ENCODE measurements around the gene RAB29. TPM values are rescaled to one million over a fixed set of nuclear protein-coding genes. Genes with fewer than 3 reads are reported as not detected.
A peak's percentile ranks its signal among the peaks of the same experiment; 100 is the strongest.

The RAB29 gene
- total RNA-seq, 4 donors from 2014 or later = 1.1 to 13.9 (median 10.2) TPM

DNA sequence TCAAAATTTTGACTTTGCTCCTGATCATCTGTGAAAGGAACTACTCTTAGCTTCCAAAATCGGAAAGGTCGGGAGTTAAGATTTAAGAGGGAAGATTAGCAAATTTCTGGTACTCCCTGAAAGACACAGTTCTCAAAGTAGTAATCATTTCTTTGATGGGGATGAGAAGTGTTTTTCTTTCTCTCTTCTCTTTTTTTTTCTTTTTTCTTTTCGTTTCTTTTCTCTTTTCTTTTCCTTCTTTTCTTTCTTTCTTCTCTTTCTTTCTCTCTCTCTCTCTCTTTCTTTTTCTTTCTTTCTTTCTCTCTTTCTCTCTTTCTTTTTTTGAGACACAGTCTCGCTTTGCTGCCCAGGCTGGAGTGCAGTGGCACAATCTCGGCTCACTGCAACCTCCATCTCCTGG is 5.1 kb upstream of the RAB29 start:
- Histone ChIP-seq H3K9me3 (no peaks in the 10 kb centered on the region), H3K4me1 (peaks cover 0 to 7% (median 0%) of the 10 kb centered on the region in 4 donors), H3K27me3 (no peaks in the 10 kb centered on the region), H3K27ac (no peak overlapping the region), H3K36me3 (no peaks in the 10 kb centered on the region), H3K4me3 (no peak overlapping the region)
- 84 to 85% methylated on average over 3 to 5 of the region's 5 CpGs for WGBS, 2 donors (ENCODE audit: low coverage in 1 of 2)
- no peak for DNase-seq
- no peak for TF ChIP-seq EP300 (IDR thresholded peaks at IDR 0.05; ENCODE audit: low read depth)
- no peak for TF ChIP-seq POLR2A (IDR thresholded peaks at IDR 0.05)
- no peak for TF ChIP-seq POLR2AphosphoS5 (IDR thresholded peaks at IDR 0.05)
- TF ChIP-seq, protein P1, sequence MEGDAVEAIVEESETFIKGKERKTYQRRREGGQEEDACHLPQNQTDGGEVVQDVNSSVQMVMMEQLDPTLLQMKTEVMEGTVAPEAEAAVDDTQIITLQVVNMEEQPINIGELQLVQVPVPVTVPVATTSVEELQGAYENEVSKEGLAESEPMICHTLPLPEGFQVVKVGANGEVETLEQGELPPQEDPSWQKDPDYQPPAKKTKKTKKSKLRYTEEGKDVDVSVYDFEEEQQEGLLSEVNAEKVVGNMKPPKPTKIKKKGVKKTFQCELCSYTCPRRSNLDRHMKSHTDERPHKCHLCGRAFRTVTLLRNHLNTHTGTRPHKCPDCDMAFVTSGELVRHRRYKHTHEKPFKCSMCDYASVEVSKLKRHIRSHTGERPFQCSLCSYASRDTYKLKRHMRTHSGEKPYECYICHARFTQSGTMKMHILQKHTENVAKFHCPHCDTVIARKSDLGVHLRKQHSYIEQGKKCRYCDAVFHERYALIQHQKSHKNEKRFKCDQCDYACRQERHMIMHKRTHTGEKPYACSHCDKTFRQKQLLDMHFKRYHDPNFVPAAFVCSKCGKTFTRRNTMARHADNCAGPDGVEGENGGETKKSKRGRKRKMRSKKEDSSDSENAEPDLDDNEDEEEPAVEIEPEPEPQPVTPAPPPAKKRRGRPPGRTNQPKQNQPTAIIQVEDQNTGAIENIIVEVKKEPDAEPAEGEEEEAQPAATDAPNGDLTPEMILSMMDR (IDR thresholded peaks at IDR 0.05) = no peak
- intact Hi-C loops (cut with DNase I; ENCODE audit: low total_unique reads) (no loop called here), in situ Hi-C loops (cut with MboI; ENCODE audit: low pct_ligation_motif_present in 1 of 4, low pct_unique_long_range_greater_than_20kb in 1 of 4, low sequenced_read_pairs in 3 of 4) (loop anchor here (25.0 kb wide), 3 partner anchors 132 to 332 kb away; partner anchors contain the start of gene AVPR1B (in 4 of the 4))

DNA sequence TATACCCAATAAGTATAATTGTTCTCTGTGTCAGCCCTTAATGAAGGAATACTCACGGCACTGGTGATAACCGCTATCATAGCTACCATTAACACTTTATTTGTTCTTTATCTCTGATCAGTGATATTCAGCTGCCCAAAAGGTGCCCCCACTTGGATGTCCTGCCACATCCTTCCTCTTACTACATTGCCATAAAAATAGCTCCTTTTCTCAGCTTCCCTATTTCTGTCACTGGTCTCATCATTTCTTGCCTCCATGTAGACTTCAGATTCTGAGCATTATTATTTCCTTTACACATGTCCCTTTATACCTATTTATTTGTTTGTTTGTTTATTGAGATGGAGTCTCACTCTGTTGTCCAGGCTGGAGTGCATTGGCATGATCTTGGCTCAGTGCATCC is 2.7 kb upstream of the RAB29 start:
- no peak overlapping the region for H3K27ac ChIP-seq
- no peak for TF ChIP-seq EP300 (IDR thresholded peaks at IDR 0.05; ENCODE audit: low read depth)
- TF ChIP-seq, protein P1 (IDR thresholded peaks at IDR 0.05) = no peak
- no peak for TF ChIP-seq POLR2A (IDR thresholded peaks at IDR 0.05)
- TF ChIP-seq POLR2AphosphoS5 (IDR thresholded peaks at IDR 0.05) = no peak
- H3K4me1 ChIP-seq = peaks cover 0 to 16% (median 4%) of the 10 kb centered on the region in 4 donors
- WGBS, 2 donors (ENCODE audit: low coverage in 1 of 2) = 74 to 94% methylated on average over 2 of the region's 2 CpGs
- intact Hi-C loops (cut with DNase I; ENCODE audit: low total_unique reads) = no loop called here
- H3K9me3 ChIP-seq = no peaks in the 10 kb centered on the region
- H3K4me3 ChIP-seq = no peak overlapping the region
- no peak for DNase-seq
- in situ Hi-C loops (cut with MboI; ENCODE audit: low pct_ligation_motif_present in 1 of 4, low pct_unique_long_range_greater_than_20kb in 1 of 4, low sequenced_read_pairs in 3 of 4) = loop anchor here (25.0 kb wide), 3 partner anchors 134 to 334 kb away; partner anchors contain the start of gene AVPR1B (in 4 of the 4)
- no peaks in the 10 kb centered on the region for H3K36me3 ChIP-seq
- H3K27me3 ChIP-seq = no peaks in the 10 kb centered on the region

DNA sequence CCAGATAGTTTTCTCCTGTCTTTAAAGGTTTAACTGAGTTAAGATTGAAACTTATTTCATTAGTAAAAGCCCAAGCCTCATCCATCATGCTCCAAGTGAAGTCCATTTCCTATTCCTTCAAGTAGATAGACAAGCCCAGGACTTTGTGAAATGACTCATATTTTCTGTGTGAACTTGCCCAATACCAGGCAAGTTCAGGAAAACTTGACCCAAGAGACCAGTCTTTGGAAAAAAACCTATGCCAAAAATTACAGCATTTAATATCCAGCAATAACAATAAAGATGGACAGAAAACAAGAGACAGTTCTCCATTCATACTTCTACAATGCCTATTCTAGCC is 405 bp upstream of the RAB29 start:
- Histone ChIP-seq H3K9me3 (no peaks in the 10 kb centered on the region), H3K4me1 (peaks cover 0 to 16% (median 4%) of the 10 kb centered on the region in 4 donors), H3K27me3 (no peaks in the 10 kb centered on the region), H3K36me3 (no peaks in the 10 kb centered on the region), H3K4me3 (peak overlapping the region in 3 of 4 donors; percentile 54 to 82 (median 79)), H3K27ac (peak overlapping the region; percentile 36 to 78 (median 64))
- no peak for DNase-seq
- intact Hi-C loops (cut with DNase I; ENCODE audit: low total_unique reads) = no loop called here
- TF ChIP-seq EP300 (IDR thresholded peaks at IDR 0.05; ENCODE audit: low read depth) = no peak
- in situ Hi-C loops (cut with MboI; ENCODE audit: low pct_ligation_motif_present in 1 of 4, low pct_unique_long_range_greater_than_20kb in 1 of 4, low sequenced_read_pairs in 3 of 4) = loop anchor here (25.0 kb wide), 3 partner anchors 137 to 337 kb away; partner anchors contain the start of gene AVPR1B (in 4 of the 4)

DNA sequence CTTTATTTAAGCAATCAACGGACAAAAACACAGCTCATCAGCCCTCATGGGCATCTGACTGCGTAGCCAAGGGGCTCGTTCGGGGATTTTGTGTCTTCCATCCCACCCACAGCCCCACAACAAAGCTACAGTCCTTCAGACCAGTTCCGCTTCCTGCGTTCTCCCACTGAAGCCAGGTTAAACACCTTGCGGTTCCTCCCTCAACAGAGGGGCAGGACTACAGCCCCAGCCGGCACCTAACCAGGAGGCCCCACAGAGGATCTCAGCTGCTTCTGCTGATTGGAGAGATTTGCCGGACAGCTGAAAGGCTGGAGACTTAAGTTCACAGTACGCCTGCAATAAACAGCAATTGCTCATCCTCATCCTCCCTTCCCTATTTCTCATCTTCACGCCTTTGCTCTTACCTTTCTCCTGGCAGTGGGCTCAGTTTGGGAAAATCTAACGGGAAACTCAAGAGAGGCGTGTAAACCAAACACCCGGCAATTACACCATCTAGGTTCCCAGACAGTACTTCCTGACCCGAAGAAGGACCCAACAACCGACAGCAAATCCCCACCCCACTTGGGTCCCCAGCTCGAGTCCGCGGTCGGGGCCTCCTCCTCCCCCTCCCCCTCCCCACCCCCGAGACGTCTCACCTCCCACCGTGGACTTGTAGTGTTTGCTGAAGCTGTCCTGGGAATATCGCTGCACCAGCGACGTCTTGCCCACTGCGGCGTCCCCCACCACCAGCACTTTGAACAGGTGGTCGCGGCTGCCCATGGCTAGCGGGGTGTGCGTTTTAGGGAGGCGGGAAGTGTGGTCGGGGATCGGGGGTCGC is 876 bp downstream of the RAB29 start:
- TF ChIP-seq POLR2AphosphoS5 (IDR thresholded peaks at IDR 0.05) (no peak), POLR2A (IDR thresholded peaks at IDR 0.05) (no peak), EP300 (IDR thresholded peaks at IDR 0.05; ENCODE audit: low read depth) (no peak)
- TF ChIP-seq, protein P1 (IDR thresholded peaks at IDR 0.05) = no peak
- in situ Hi-C loops (cut with MboI; ENCODE audit: low pct_ligation_motif_present in 1 of 4, low pct_unique_long_range_greater_than_20kb in 1 of 4, low sequenced_read_pairs in 3 of 4) = loop anchor here (25.0 kb wide), 3 partner anchors 138 to 338 kb away; partner anchors contain the start of gene AVPR1B (in 4 of the 4)
- peak; percentile 40 for DNase-seq
- no peaks in the 10 kb centered on the region for H3K36me3 ChIP-seq
- WGBS, 2 donors (ENCODE audit: low coverage in 1 of 2) = 15% methylated on average over 36 of the region's 36 CpGs; no CpG with 5 or more reads in 1 of the 2 donors
- H3K9me3 ChIP-seq = no peaks in the 10 kb centered on the region
- peak overlapping the region; percentile 55 to 78 (median 70) for H3K27ac ChIP-seq
- H3K27me3 ChIP-seq = no peaks in the 10 kb centered on the region
- peaks cover 0 to 16% (median 4%) of the 10 kb centered on the region in 4 donors for H3K4me1 ChIP-seq
- H3K4me3 ChIP-seq = peak overlapping the region; percentile 39 to 82 (median 66)
- intact Hi-C loops (cut with DNase I; ENCODE audit: low total_unique reads) = no loop called here
